Vagina (tissue), 2 donors: ENCODE data around the gene STOML1. TPM values are rescaled to one million over a fixed set of nuclear protein-coding genes. Genes with fewer than 3 reads are reported as not detected.

Experiments used
- DNase-seq, 2 donors: peaks; one replicate each; pipeline ENCODE4 v3.0.0-alpha.2; 2017; ENCODE audit errors: extremely low spot score in 2 of 2
- H3K27ac ChIP-seq: fragments of 200-600 bp; sonication (generic); one replicate; pipeline ENCODE4 v1.5.1; 2019
- H3K27me3 ChIP-seq: fragments of 200-600 bp; sonication (generic); one replicate; pipeline ENCODE4 v1.5.1; 2019
- H3K36me3 ChIP-seq, 2 donors: fragments of 200-600 bp; sonication (generic); one replicate each; pipeline ENCODE4 v1.5.1; 2017 to 2019
- H3K4me1 ChIP-seq: fragments of 200-600 bp; sonication (generic); one replicate; pipeline ENCODE4 v1.5.1; 2019
- H3K4me3 ChIP-seq, 2 donors: fragments of 200-600 bp; sonication (generic); 1 replicate in 1 of 2; 2 replicates in 1 of 2; pipeline ENCODE4 v1.5.1; 2016 to 2019
- H3K9me3 ChIP-seq: fragments of 200-600 bp; sonication (generic); one replicate; pipeline ENCODE4 v1.5.1; 2019
- CTCF ChIP-seq, 3 experiments: fragments of 450-650 bp in 2 of 3; fragments of 200-600 bp in 1 of 3; sonication (generic) in 1 of 3; IDR thresholded peaks; one replicate each; pipeline ENCODE4 v1.5.1; 2017 to 2019; ENCODE audit warnings: antibody characterized with exemption in 3 of 3, mild to moderate bottlenecking in 2 of 3, moderate library complexity in 2 of 3
- POLR2A ChIP-seq, 2 donors: fragments of 450-650 bp; IDR thresholded peaks; one replicate each; pipeline ENCODE4 v1.6.1; 2017; ENCODE audit warnings: antibody characterized with exemption in 2 of 2, mild to moderate bottlenecking in 2 of 2, moderate library complexity in 2 of 2
- POLR2AphosphoS5 ChIP-seq, 2 donors: sonication (generic); formaldehyde crosslinking; IDR thresholded peaks; one replicate each; pipeline ENCODE4 v1.9.0; 2017; ENCODE audit warnings: antibody characterized with exemption in 2 of 2, mild to moderate bottlenecking in 2 of 2, low read depth in 1 of 2; ENCODE audit not compliant: insufficient read depth in 1 of 2
- intact Hi-C: fragments of 100-400 bp; cut with DNase I; formaldehyde crosslinking; loops from one replicate; pipeline ENCODE4 v1.15.1; 2023
- total RNA-seq: library from RNA; depleted of rRNA; stranded (reverse); fragments of >200 nt; gene quantifications from one replicate; pipeline ENCODE4 v1.2.3, GENCODE V29; 2016

Gene STOML1
- total RNA-seq, 1 donor from 2014 or later: 15.0 TPM

- no peaks in the 10 kb centered on the region for H3K9me3 ChIP-seq
- peaks cover 42% of the 10 kb centered on the region for H3K4me1 ChIP-seq
- intact Hi-C loops: no loop called here
These were observed 54.8 kb downstream of the STOML1 start for GRCh38 chr15:73937296-73937695.

GRCh38 chr15:73936588-73937290, 55.4 kb downstream of the STOML1 start:
- no peak for DNase-seq
- no peak for TF ChIP-seq POLR2A (IDR thresholded peaks at IDR 0.05)
- TF ChIP-seq CTCF (IDR thresholded peaks at IDR 0.05): no peak
- Histone ChIP-seq H3K27me3 (no peaks in the 10 kb centered on the region), H3K4me1 (peaks cover 41% of the 10 kb centered on the region), H3K36me3 (no peaks in the 10 kb centered on the region), H3K9me3 (no peaks in the 10 kb centered on the region), H3K4me3 (no peak overlapping the region), H3K27ac (peak overlapping the region; percentile 66)
- intact Hi-C loops: no loop called here

More at GRCh38 chr15:73937296-73937695, 54.8 kb downstream of the STOML1 start:
- DNase-seq: no peak
- peak overlapping the region; percentile 7 for H3K27ac ChIP-seq
- no peaks in the 10 kb centered on the region for H3K27me3 ChIP-seq
- H3K36me3 ChIP-seq: no peaks in the 10 kb centered on the region
- TF ChIP-seq CTCF (IDR thresholded peaks at IDR 0.05) (no peak), POLR2AphosphoS5 (IDR thresholded peaks at IDR 0.05; ENCODE audit: insufficient read depth in 1 of 2, low read depth in 1 of 2) (no peak), POLR2A (IDR thresholded peaks at IDR 0.05) (no peak)
- H3K4me3 ChIP-seq: no peak overlapping the region

- intact Hi-C loops: no loop called here
- no peak for DNase-seq
- no peaks in the 10 kb centered on the region for H3K27me3 ChIP-seq
- H3K4me1 ChIP-seq: peaks cover 36% of the 10 kb centered on the region
- H3K4me3 ChIP-seq: no peak overlapping the region
- TF ChIP-seq POLR2A (IDR thresholded peaks at IDR 0.05) (no peak), CTCF (IDR thresholded peaks at IDR 0.05) (no peak), POLR2AphosphoS5 (IDR thresholded peaks at IDR 0.05; ENCODE audit: insufficient read depth in 1 of 2, low read depth in 1 of 2) (peak in 1 of 2 donors; percentile 29)
- H3K36me3 ChIP-seq: no peaks in the 10 kb centered on the region
- peak overlapping the region; percentile 66 for H3K27ac ChIP-seq
- no peaks in the 10 kb centered on the region for H3K9me3 ChIP-seq
These were observed 55.9 kb downstream of the STOML1 start for GRCh38 chr15:73936181-73936580.

GRCh38 chr15:73935547-73935946, 56.5 kb downstream of the STOML1 start:
- intact Hi-C loops: no loop called here
- Histone ChIP-seq H3K4me3 (no peak overlapping the region), H3K36me3 (no peaks in the 10 kb centered on the region), H3K27ac (peak overlapping the region; percentile 66), H3K9me3 (no peaks in the 10 kb centered on the region), H3K27me3 (no peaks in the 10 kb centered on the region), H3K4me1 (peaks cover 36% of the 10 kb centered on the region)
- DNase-seq: no peak
- TF ChIP-seq POLR2AphosphoS5 (IDR thresholded peaks at IDR 0.05; ENCODE audit: insufficient read depth in 1 of 2, low read depth in 1 of 2) (no peak), POLR2A (IDR thresholded peaks at IDR 0.05) (no peak), CTCF (IDR thresholded peaks at IDR 0.05) (no peak)

GRCh38 chr15:73934281-73934680, 57.8 kb downstream of the STOML1 start:
- no peak for DNase-seq
- no peaks in the 10 kb centered on the region for H3K9me3 ChIP-seq
- TF ChIP-seq POLR2A (IDR thresholded peaks at IDR 0.05): no peak
- TF ChIP-seq POLR2AphosphoS5 (IDR thresholded peaks at IDR 0.05; ENCODE audit: insufficient read depth in 1 of 2, low read depth in 1 of 2): no peak
- TF ChIP-seq CTCF (IDR thresholded peaks at IDR 0.05): no peak
- no peak overlapping the region for H3K27ac ChIP-seq
- no peaks in the 10 kb centered on the region for H3K36me3 ChIP-seq
- peaks cover 39% of the 10 kb centered on the region for H3K4me1 ChIP-seq
- H3K4me3 ChIP-seq: no peak overlapping the region
- H3K27me3 ChIP-seq: no peaks in the 10 kb centered on the region
- intact Hi-C loops: no loop called here
